Measurements from ENCODE around the gene PDE4D. TPM values are rescaled to one million over a fixed set of nuclear protein-coding genes. Genes with fewer than 3 reads are reported as not detected.

Gene PDE4D
- total RNA-seq, 2 donors from 2014 or later = 33.8 to 82.6 TPM

DNA sequence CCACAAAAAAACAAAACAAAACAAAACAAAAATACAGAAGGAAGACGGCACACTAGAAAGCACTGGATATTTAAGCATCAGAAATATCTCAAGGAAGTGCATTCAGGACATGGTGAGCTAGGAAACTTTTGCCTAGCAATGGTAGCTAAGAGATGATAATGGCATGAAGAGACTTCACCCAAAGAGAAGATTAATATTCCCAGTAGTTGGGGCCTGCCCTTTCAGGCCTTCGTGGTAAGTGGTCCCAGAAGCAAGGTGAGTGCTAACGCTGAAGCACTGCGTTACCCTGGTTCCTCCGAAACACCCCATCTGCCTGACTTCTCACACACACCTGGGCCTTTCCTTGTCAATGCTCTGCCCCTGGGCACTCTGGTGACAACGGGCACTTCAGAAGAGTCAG lies 725.5 kb downstream of the PDE4D start:
- ATAC-seq (no peak), DNase-seq (no peak)
- intact Hi-C loops (cut with DNase I) = loop anchor here in 1 of 2 donors (2.0 to 10.0 kb wide), 3 partner anchors 41 to 133 kb away; no protein-coding TSS in a partner anchor

DNA sequence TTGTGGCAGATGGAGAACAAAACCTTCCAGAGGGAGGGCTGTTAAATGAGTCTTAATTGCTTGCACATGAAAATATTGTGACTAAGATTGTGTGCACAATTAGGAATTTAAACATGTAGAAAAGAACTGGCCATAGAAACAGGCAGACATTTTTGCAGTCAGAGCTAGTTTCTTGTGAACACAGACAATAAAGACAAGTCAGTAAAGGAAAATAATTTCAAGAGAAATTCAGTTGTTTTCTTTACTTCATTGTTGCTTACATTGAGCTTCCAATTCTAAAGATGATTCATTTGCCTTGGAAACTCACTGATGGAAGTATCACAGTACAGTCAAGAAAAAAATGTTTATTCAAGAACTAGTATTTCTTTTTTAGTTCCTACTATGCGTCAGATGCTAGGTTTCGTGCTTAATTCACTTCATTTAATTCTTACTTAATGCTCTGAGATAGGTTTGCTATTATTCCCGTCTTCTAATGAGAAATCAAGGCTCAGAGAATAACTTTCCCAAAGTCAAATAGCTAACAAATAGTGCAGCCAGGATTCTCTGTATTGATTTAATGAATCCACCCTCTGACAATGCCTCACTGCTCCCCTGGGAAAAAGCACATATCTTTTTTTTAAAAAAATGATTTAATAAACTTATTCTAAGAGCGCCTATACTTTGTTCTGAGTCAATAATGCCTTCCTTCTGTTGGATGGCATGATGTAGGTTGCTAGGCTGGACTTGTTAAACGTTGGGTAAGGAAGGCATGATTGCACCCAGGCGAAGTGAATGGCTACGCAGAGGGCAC lies 729.3 kb downstream of the PDE4D start:
- intact Hi-C loops (cut with DNase I) = loop anchor here in 1 of 2 donors (10.0 kb wide), 1 partner anchor 69 kb away; no protein-coding TSS in a partner anchor
- DNase-seq = no peak
- ATAC-seq = no peak

DNA sequence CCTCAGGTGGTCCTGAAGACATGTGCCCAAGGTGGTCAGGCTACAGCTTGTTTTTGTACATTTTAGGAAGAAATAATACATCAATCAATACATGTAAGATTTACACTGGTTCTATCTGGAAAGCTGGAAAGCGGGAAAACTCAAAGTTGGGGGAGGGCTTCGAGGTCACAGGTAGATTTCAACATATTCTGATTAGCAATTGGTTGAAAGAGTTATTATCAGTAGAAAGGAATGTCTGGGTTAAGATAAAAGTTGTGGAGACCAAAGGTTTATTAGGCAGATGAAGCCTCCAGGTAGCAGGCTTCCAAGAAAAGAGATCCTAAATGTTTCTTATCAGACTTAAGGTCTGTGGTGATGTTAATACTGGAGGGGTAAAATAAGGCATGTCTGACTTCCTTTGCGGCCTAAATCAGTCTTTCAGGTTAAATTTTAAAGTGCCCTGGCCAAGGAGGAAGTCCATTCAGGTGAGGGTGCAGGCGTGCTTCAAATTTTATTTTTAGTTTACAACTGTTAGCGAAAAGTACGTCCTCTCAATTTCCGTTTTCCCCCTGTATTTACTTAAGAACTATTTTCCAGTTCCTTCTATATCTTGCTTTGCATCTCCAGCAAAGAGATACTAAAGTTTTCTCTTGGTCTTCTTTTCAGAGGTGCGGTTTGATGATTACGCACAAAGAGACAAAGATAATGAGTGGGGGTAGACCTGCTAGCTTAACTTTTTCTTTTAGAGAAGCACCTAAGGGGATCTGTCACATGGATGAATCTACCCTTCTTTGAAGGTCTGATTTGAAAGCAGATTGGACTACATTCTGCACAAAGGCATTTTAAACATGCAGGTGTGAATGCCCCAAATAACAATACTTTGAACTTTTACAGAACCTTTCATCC lies 732.1 kb downstream of the PDE4D start:
- ATAC-seq (no peak), DNase-seq (no peak)
- intact Hi-C loops (cut with DNase I) = loop anchor here in 1 of 2 donors (10.0 kb wide), 1 partner anchor 67 kb away; no protein-coding TSS in a partner anchor

DNA sequence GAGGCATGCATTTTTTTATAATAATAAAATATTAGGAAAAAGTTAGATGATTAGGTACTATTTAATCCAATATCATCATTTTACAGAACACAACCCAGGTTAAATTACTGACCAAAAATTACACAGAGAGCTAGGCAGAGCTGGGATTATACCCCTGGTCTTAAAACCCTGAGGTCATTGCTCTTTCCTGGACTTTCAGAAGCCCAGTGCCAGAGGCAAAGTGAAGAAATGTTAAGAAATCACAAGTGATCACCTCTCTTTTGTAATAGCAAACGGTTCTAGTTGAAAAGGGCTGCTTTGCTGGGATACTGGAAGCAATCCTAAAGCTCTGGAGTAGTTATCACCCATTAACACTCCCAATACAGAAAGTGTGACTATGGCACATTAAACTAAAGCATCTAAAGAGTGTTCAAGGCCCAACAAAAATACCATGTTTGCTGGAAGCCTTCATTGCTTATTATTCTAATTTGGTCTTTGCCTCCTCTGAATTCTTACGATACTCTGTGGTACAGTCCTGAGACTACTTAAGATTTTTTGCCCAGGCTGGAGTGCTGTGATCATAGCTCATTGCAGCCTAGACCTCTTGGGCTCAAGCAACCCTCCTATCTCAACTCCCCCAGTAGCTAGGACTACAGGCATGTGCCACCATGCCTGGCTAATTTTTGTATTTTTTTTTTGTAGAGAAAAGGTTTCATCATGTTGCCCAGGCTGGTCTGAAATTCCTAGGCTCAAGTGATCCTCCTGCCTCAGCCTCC lies 734.7 kb downstream of the PDE4D start:
- ATAC-seq (peak; percentile 21 to 27), DNase-seq (no peak)
- intact Hi-C loops (cut with DNase I) = no loop called here

DNA sequence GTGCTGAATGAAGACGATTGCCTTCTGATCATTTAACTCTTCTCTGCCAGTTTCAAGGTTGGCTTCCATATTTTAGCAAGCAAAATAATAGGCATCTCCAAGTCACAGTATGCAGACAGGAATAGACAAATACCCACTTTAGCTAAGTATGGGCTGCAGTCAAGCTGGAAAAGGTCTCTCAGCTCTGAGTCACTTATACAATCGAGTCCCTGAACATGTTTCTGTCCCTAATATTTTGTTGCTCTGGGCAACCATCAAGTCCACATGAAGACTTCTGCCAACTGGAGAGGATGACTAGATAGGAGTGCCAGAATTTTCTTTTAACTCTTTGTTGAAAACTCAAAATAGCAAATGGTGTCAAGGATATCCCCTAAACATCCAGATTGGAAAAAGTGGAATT lies 735.4 kb downstream of the PDE4D start:
- intact Hi-C loops (cut with DNase I) = no loop called here
- ATAC-seq = peak; percentile 79 to 93
- no peak for DNase-seq

DNA sequence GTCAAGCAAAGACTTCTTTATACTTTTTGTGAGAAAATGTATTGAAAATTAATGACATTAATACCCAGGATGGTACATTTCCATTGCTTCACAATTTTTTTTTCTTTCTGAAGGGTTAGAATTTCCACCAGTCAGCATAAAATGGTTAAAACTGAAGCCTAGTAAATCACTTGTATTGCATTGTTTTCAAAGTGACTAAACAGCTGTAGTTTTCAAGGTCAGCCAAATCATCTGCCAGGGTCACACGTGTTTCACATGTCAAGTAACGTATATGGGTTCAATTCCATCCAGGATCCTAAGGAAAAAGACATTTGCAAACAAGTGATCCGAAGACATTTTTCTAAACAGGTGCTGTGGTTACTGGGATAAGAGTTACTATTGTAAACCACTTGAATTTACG lies 736.5 kb downstream of the PDE4D start:
- DNase-seq (no peak), ATAC-seq (no peak)
- intact Hi-C loops (cut with DNase I) = no loop called here

DNA sequence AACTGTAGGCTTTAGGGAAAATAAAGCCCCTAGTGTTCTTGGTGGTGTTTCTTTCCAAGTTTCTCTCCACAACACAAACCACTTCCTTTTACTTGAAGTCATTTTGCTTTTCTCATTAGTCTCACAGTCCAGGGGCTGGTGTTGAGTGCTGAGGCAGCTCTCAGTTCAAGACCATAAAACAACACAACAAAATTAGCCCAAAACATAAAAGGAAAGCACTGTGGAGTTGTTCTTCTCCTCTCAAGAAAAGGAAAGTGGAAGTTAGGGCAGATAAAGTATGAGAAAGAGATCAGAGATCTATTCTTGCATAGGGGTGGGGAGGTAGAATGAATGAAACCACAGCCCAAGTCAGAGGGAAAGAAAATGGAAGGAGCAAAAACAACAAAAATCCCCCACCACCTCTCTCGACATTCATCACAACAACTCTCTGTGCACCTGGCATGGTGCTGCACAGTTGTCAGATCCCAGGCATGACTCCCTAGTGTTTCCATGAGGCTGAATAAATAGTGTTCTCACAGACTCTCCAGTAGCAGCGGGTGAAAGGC lies 740.8 kb downstream of the PDE4D start:
- no peak for ATAC-seq
- intact Hi-C loops (cut with DNase I) = no loop called here
- no peak for DNase-seq

DNA sequence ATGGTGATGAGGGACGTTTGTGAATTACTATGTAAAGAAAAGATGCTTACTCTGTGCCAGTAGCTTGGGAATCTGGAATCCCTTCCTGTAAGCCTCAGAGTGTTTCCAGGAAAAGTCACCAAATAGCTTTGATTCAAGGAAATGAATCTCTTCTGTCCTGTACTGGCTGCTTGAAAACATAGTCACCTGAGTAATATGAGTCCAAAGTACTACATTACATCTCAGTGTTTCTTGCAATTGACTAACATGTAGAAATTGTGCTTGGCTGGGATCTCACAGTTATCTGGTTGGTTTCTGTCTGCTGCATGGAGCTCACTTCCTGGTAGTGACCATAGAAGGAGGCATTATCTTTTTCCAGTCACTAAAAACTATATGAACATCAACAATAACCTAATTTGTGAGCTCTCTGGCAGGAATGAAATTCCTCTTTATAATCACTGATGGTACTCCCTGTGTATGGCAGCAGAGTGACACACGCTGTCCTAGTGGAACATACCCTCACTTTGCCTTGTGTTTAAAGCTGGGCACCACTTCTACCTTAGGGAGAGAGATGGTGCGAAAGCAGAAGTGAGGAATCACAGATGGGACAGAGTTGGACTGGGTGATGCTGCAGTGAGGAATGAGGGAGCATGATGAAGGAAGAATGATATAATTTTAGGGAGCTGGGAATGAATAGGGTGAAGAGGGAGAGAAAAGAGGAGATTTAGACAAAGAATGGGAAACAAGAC lies 742.2 kb downstream of the PDE4D start:
- no peak for ATAC-seq
- intact Hi-C loops (cut with DNase I) = no loop called here

DNA sequence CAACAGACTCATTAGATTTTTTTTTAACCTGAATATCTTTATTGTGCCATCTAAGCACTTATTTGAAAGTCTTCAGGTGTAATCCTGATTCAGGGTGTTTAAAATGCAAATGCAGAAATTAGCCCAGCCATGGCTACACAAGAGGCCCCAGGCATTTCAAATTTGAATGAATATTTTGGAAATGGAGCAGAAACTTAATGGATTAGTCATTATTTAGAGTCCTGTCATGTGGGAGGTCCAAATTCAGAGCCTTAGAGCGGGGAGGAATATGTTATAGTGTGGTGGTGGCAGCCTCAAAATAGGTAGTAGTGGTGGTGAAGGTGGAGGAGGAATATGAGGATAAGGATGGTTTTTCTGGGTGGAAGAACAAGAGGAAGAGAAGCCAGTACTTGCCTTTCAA lies 743.7 kb downstream of the PDE4D start:
- ATAC-seq = no peak
- intact Hi-C loops (cut with DNase I) = no loop called here

More for the DNA sequence above, 742.2 kb downstream of the PDE4D start:
- DNase-seq = no peak

DNA sequence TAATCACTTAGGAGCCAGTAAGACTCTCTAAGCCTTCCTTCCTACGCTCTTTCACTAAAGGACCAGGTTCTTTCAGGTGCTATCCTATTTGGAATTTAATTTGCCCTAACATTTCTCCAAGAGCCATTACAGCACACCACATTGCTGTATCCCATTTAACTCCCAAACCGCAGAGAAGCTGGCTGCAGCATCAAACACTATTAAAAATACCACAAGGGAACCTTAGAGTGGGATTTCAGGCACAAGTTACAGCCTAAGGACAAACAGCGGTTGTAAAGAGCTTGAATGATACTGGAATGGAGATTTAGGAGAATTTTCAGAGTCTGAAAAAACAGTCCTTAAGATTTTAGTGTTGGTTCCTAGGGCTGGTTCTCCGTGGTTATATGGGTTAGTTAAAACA lies 744.3 kb downstream of the PDE4D start:
- ATAC-seq (no peak), DNase-seq (no peak)
- intact Hi-C loops (cut with DNase I) = no loop called here

More for the DNA sequence above, 743.7 kb downstream of the PDE4D start:
- no peak for DNase-seq

DNA sequence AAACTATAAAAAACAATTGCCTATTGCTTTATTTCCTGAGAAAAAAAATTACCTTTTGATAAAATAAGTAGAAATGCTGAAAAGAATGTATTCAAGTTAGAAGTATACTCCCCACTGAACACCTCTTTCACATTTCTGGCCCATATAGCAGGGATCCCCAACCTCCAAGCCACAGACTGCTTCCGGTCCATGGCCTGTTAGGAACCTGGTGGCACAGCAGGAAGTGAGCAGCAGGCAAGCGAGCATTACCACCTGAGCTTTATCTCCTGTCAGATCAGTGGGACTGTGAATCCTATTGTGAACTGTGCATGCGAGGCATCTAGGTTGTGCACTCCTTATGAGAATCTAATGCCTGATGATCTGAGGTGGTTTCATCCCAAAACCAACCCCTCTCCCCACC lies 746.8 kb downstream of the PDE4D start:
- DNase-seq (no peak), ATAC-seq (no peak)
- intact Hi-C loops (cut with DNase I) = no loop called here

DNA sequence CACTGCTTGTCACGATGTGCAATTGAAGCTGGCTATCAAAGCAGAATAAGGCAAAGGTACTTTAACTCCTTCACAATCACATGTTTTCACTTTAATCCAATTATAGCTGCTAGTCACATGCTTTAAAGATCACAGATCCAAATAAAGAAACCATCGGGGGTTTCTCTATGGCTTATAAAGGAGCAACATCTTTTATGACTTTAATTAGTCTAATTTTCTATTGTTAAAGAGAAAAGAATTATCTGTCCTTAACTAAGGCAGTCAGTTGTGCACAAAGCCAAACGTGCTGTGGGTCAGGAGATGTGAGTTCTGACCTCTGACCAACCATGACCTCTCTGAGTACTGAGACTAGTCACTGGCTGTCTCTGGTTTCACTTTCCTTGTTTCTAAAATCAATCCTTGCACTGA lies 749.6 kb downstream of the PDE4D start:
- intact Hi-C loops (cut with DNase I) = no loop called here
- ATAC-seq = peak in 1 of 2 donors; percentile 47
- DNase-seq = no peak

DNA sequence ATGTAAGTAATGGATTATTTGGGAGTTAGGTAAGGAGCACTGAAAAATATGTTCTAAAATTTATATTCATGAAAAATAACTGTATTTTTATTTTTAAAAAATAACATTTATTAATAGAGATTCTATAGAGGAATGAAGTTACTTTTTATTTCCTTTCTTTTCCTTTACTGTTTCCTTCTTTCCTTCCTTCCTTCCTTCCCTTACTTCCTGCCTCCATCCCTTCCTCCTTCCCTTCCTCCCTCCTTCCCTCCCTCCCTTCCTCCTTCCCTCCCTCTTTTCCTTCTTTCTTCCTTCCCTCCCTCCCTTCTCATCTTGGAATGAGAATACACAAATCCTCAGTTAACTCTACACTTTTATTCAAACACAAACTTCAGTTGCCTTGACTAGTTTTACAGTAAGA lies 750.6 kb downstream of the PDE4D start:
- ATAC-seq (no peak), DNase-seq (no peak)
- intact Hi-C loops (cut with DNase I) = no loop called here

DNA sequence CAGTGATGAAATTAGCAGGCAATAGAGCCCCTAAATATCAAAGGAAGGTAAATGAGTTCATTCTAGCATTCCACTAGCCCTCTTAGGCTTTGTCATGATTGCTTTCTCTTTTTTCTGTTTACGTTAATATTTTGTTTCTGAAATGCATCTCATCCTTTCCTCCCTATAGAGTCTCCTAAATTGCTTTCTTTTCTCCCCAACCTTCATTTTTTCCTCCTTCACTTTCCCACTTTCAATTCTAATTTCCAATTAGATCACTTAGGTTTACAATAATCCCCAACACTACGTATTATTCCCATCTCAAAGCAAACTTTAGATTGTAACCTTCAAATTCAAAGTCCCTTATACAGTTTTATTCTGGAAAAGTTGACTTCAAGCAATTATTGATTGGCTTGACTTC lies 751.4 kb downstream of the PDE4D start:
- intact Hi-C loops (cut with DNase I) = no loop called here
- ATAC-seq = no peak
- DNase-seq = no peak

DNA sequence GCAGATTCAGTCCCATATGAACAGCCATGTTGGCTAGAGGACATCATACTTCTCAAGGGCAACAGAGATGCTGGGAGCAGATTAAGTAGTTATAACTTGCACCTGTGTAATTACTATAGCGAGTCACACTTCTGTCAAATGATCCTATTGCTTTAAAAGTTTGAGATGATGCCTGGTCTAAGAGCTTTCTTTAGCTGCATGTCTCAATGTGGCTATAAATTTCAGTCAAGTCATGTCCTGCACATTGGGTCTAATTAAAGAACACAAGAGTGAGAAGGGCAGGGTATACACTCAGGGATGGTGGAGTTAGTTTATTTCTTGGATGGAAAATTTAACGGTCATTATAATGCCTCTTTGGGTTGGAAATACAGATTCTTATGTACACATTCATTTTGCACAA lies 753.4 kb downstream of the PDE4D start:
- DNase-seq = no peak
- intact Hi-C loops (cut with DNase I) = no loop called here
- no peak for ATAC-seq

DNA sequence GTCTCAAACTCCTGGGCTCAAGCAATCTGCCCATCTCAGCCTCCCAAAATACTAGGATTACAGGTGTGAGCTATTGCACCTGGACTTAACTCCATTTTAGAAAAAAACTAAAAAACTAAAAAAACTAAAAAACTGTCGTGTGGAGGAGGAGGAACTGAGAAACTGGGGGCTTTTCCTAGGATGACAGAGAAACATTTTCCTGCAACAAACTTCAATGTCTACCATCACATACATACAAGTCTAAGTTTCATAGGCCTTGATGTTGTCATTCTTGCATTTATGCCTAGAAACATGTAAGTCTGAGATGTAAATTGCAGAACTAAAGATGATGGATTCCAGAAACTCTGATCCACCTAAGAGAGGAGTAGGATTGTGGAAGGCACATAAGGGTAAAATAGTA lies 753.8 kb downstream of the PDE4D start:
- ATAC-seq (no peak), DNase-seq (no peak)
- intact Hi-C loops (cut with DNase I) = no loop called here

DNA sequence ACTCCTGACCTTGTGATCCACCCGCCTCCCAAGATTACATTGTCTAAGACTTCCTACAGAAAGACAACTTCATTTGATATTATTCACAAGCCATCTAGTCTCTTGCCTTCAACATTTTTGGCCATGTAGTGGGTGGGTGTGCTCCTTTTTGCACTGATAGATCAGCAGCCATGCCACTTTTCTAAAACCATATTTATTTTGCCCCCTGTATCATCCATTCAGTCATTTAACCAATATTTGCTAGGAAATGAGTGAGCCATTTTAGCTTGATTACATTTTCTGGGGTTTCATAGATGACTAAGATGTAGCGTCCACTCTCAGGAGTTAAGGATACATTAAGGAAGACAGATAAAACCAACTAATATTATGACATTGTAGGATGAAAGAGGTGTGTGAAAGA lies 755.0 kb downstream of the PDE4D start:
- intact Hi-C loops (cut with DNase I) = no loop called here
- ATAC-seq (no peak), DNase-seq (no peak)

DNA sequence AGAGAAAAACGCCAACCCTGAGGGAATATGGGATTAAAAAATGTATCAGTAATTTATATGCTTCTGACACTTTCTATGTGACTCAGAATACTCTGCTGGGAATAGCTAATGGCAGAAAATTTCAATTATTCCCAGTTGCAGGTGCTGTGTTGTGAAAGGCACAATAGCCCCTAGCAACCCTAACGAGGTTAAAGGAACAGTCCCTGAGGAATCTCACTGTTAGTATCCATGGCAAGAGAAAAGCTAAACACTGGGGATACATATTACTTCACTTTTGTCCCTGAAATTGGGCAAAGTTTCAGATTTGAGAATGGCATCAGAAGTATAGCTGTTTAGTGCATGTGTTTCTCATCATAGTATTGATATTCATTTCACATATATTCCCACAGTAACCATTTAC lies 755.7 kb downstream of the PDE4D start:
- ATAC-seq = no peak
- DNase-seq = no peak
- intact Hi-C loops (cut with DNase I) = no loop called here

DNA sequence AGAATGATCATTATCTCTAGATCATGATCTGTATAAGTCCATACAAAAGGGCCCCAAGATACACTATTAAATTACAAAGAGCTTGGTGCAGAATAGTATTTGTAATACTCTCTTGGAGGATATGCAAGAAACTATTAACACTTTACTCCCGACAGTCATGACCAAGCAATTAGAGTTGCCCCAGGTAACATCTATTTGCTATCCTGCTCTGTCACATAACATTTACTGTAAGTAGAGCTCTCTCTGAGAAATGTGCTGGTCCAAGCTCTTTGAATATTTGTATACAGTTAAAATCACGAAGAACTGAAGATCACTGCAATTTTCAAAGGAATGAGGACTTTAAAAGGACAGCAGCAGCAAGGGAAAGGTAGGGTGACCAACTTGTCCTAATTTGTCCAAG lies 757.0 kb downstream of the PDE4D start:
- intact Hi-C loops (cut with DNase I) = no loop called here
- DNase-seq (no peak), ATAC-seq (no peak)

Data from left cardiac atrium (tissue), 4 donors.